Measurements from ENCODE around the gene IGF1.

DNA sequence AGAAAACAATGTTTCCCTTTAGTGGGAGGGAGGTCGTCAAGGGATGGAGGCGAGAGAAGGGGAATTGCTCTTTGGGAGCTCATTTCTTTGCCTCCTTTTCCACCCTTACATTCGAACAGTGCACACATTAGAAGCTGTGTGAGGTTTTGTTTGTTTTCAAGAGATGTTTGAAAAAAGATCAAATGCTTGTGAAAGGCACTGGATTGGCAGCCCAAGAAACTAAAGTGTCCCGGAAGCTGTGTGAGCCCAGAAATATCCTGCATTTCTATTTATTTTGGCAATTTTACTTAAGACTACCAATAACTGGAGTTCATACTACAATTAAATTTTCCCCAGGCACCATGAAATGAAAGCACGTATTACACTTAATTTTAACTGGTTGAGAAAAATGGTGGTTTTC, 67.0 kb downstream of the IGF1 start:
- TF ChIP-seq, protein P1, sequence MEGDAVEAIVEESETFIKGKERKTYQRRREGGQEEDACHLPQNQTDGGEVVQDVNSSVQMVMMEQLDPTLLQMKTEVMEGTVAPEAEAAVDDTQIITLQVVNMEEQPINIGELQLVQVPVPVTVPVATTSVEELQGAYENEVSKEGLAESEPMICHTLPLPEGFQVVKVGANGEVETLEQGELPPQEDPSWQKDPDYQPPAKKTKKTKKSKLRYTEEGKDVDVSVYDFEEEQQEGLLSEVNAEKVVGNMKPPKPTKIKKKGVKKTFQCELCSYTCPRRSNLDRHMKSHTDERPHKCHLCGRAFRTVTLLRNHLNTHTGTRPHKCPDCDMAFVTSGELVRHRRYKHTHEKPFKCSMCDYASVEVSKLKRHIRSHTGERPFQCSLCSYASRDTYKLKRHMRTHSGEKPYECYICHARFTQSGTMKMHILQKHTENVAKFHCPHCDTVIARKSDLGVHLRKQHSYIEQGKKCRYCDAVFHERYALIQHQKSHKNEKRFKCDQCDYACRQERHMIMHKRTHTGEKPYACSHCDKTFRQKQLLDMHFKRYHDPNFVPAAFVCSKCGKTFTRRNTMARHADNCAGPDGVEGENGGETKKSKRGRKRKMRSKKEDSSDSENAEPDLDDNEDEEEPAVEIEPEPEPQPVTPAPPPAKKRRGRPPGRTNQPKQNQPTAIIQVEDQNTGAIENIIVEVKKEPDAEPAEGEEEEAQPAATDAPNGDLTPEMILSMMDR (IDR thresholded peaks at IDR 0.05), result no peak
- no peak for TF ChIP-seq POLR2A (IDR thresholded peaks at IDR 0.05)

Data from adrenal gland (tissue), 5 donors.